ENCODE measurements around the gene PTK7. TPM values are rescaled to one million over a fixed set of nuclear protein-coding genes. Genes with fewer than 3 reads are reported as not detected.

The PTK7 gene
- total and polyA plus RNA-seq, 2 donors (not counting 3 experiments of a cell fraction or from before 2014, with no cell fraction given) = 41.9 to 65.6 TPM

GRCh38 chr6:43186706-43187105 lies 110.6 kb downstream of the PTK7 start:
- no peak overlapping the region for H3K9ac ChIP-seq (replicated peaks; ENCODE audit: extremely low read depth, insufficient read depth, low read length)
- dilution Hi-C loops (cut with MboI; ENCODE audit: extremely low pct_ligation_motif_present, low sequenced_read_pairs) (no loop called here), intact Hi-C loops (cut with micrococcal nuclease) (no loop called here)
- H3K79me2 ChIP-seq (ENCODE audit: control insufficient read depth, insufficient read depth, low read length) = peaks cover 2% of the 10 kb centered on the region
- H3K27me3 ChIP-seq (ENCODE audit: control insufficient read depth in 2 of 2, insufficient read depth in 2 of 2, low read length in 2 of 2) = no peaks in the 10 kb centered on the region
- TF ChIP-seq POLR2AphosphoS5 (IDR thresholded peaks at IDR 0.05; ENCODE audit: insufficient read depth, low read depth, low read length) (no peak), POLR2A (IDR thresholded peaks at IDR 0.05; ENCODE audit: low read depth, low read length) (no peak), FOS (IDR thresholded peaks at IDR 0.05; ENCODE audit: borderline replicate concordance, insufficient read depth, low read length) (no peak), GATA2 (IDR thresholded peaks at IDR 0.05; ENCODE audit: insufficient read depth, insufficient read length, low read depth, low read length) (no peak)
- TF ChIP-seq, protein P1, sequence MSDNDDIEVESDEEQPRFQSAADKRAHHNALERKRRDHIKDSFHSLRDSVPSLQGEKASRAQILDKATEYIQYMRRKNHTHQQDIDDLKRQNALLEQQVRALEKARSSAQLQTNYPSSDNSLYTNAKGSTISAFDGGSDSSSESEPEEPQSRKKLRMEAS (IDR thresholded peaks at IDR 0.05; ENCODE audit: insufficient read depth, insufficient read length) = no peak
- TF ChIP-seq, protein P2, sequence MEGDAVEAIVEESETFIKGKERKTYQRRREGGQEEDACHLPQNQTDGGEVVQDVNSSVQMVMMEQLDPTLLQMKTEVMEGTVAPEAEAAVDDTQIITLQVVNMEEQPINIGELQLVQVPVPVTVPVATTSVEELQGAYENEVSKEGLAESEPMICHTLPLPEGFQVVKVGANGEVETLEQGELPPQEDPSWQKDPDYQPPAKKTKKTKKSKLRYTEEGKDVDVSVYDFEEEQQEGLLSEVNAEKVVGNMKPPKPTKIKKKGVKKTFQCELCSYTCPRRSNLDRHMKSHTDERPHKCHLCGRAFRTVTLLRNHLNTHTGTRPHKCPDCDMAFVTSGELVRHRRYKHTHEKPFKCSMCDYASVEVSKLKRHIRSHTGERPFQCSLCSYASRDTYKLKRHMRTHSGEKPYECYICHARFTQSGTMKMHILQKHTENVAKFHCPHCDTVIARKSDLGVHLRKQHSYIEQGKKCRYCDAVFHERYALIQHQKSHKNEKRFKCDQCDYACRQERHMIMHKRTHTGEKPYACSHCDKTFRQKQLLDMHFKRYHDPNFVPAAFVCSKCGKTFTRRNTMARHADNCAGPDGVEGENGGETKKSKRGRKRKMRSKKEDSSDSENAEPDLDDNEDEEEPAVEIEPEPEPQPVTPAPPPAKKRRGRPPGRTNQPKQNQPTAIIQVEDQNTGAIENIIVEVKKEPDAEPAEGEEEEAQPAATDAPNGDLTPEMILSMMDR (IDR thresholded peaks at IDR 0.05; ENCODE audit: extremely low read depth in 1 of 2, insufficient read depth in 1 of 2, low read depth in 1 of 2, low read length in 2 of 2) = no peak
- FAIRE-seq = no peak
- no peaks in the 10 kb centered on the region for H3K9me3 ChIP-seq (replicated peaks; ENCODE audit: control insufficient read depth, insufficient read depth, low read length)
- no peak for DNase-seq (ENCODE audit: low read depth, low spot score)
- no peak overlapping the region for H2AFZ ChIP-seq (ENCODE audit: low read depth, low read length)
- no peaks in the 10 kb centered on the region for H3K9me1 ChIP-seq (replicated peaks; ENCODE audit: control insufficient read depth, extremely low read depth, insufficient read depth, low read length)
- POLR2A ChIA-PET = no interaction called here
- no peak overlapping the region for H3K4me2 ChIP-seq (ENCODE audit: insufficient read depth, low read length)
- no peak overlapping the region for H3K4me3 ChIP-seq (replicated peaks in 1 of 3; ENCODE audit: insufficient read depth in 1 of 3, low read depth in 1 of 3, low read length in 3 of 3)
- H3K36me3 ChIP-seq (ENCODE audit: control insufficient read depth in 2 of 2, extremely low read depth in 1 of 2, insufficient read depth in 2 of 2, low read length in 2 of 2) = peaks cover 3 to 20% of the 10 kb centered on the region in 2 experiments
- H4K20me1 ChIP-seq (replicated peaks; ENCODE audit: control insufficient read depth, extremely low read depth, insufficient read depth, low read length) = no peaks in the 10 kb centered on the region
- CTCF ChIA-PET = no interaction called here
- no TSS peak for BruUV-seq (replicated peaks)
- H3K27ac ChIP-seq (ENCODE audit: insufficient read depth, low read depth, low read length) = no peak overlapping the region
- H3K4me1 ChIP-seq (ENCODE audit: control insufficient read depth, extremely low read depth, insufficient read depth, low read length) = peaks cover 13% of the 10 kb centered on the region
